GM12878 (cell line): Measurements from ENCODE around the gene RPSA. TPM values are rescaled to one million over a fixed set of nuclear protein-coding genes. Genes with fewer than 3 reads are reported as not detected.

ENCODE experiments used
- ATAC-seq: fragments of 200-7000 bp; cut with Tn5 transposase; 3 replicates; pipeline ENCODE4 v1.9.1; 2020; ENCODE audit warnings: mild to moderate bottlenecking, moderate library complexity
- BruUV-seq: library from RNA; stranded (reverse); fragments of 400-500 nt; replicated peaks from 2 replicates; lab custom pipeline; 2021; lab: Mats Ljungman, UMichigan
- CTCF ChIA-PET: fragments of 300-600 bp; sonication (Branson Sonifier 250); formaldehyde crosslinking; extraction: SDS; loops from one replicate; lab custom pipeline; 2021; ENCODE audit warnings: inconsistent platforms; lab: Yijun Ruan, JAX
- POLR2A ChIA-PET: fragments of 350-600 bp; formaldehyde crosslinking; extraction: SDS; loops from one replicate; lab custom pipeline; 2021; ENCODE audit warnings: inconsistent platforms; lab: Charles Lee
- RAD21 ChIA-PET: fragments of 300-600 bp; sonication (Branson Sonifier 250); formaldehyde crosslinking; loops from one replicate; lab custom pipeline; 2023; ENCODE audit warnings: antibody characterized with exemption; ENCODE audit not compliant: unreplicated experiment; lab: Charles Lee
- SMC1A ChIA-PET: fragments of 300-600 bp; sonication (Branson Sonifier 250); formaldehyde crosslinking; loops from one replicate; lab custom pipeline; 2023; ENCODE audit not compliant: unreplicated experiment, uncharacterized antibody; lab: Charles Lee
- DNase-seq: peaks from one replicate; pipeline ENCODE4 v3.0.0-alpha.2; 2011; ENCODE audit warnings: low read depth, low spot score
- FAIRE-seq: peaks from 3 replicates; lab custom pipeline; 2011; peaks lifted over from hg19 to GRCh38; lab: Jason Lieb, UNC
- H2AFZ ChIP-seq: 2 replicates; pipeline ENCODE4 v1.6.0; 2011; ENCODE audit warnings: low read depth, low read length, control low read depth; ENCODE audit not compliant: control insufficient read depth
- H3K27ac ChIP-seq: 2 replicates; pipeline ENCODE4 v1.5.1; 2011; ENCODE audit warnings: control low read depth; ENCODE audit not compliant: control insufficient read depth, insufficient read depth
- H3K27me3 ChIP-seq, 2 experiments: replicated peaks in 1 of 2; 2 replicates each; pipeline versions ENCODE4 v1.6.0 to v1.6.1; 2011; ENCODE audit warnings: low read length in 1 of 2; ENCODE audit not compliant: control insufficient read depth in 2 of 2, insufficient read depth in 2 of 2
- H3K36me3 ChIP-seq, 2 experiments: 2 replicates each; pipeline ENCODE4 v1.5.1; 2011; ENCODE audit warnings: low read length in 1 of 2; ENCODE audit not compliant: control insufficient read depth in 2 of 2, insufficient read depth in 2 of 2
- H3K4me1 ChIP-seq: 2 replicates; pipeline ENCODE4 v1.6.1; 2011; ENCODE audit warnings: mild to moderate bottlenecking, low read length, moderate library complexity, mixed read lengths; ENCODE audit not compliant: control insufficient read depth, insufficient read depth
- H3K4me2 ChIP-seq: 2 replicates; pipeline ENCODE4 v1.6.0; 2011; ENCODE audit warnings: control low read depth; ENCODE audit not compliant: control insufficient read depth, insufficient read depth
- H3K4me3 ChIP-seq: fragments of 200-600 bp; sonication (generic); 2 replicates; pipeline ENCODE4 v1.5.1; 2016
- H3K79me2 ChIP-seq: 2 replicates; pipeline ENCODE4 v1.6.0; 2011; ENCODE audit warnings: low read length; ENCODE audit not compliant: control insufficient read depth, insufficient read depth
- H3K9ac ChIP-seq: 2 replicates; pipeline ENCODE4 v1.8.0; 2011; ENCODE audit warnings: low read length, control low read depth, mixed read lengths; ENCODE audit not compliant: control insufficient read depth, insufficient read depth
- H3K9me3 ChIP-seq: replicated peaks from 3 replicates; pipeline ENCODE4 v1.5.1; 2011; ENCODE audit warnings: mild to moderate bottlenecking, low read length; ENCODE audit not compliant: control insufficient read depth, insufficient read depth
- H4K20me1 ChIP-seq: 2 replicates; pipeline ENCODE4 v1.6.0; 2011; ENCODE audit not compliant: control insufficient read depth, insufficient read depth
- ATF3 ChIP-seq: IDR thresholded peaks from 2 replicates; pipeline ENCODE4 v1.6.1; 2011; ENCODE audit warnings: low read depth, mild to moderate bottlenecking, low read length, moderate library complexity, borderline replicate concordance; ENCODE audit errors: extremely low read depth
- NFIC ChIP-seq: IDR thresholded peaks from 2 replicates; pipeline ENCODE4 v1.6.1; 2012; ENCODE audit warnings: low read depth, mild to moderate bottlenecking, inconsistent platforms, low read length, moderate library complexity
- RAD51 ChIP-seq: fragments of 450-650 bp; IDR thresholded peaks from 2 replicates; pipeline ENCODE4 v1.6.1; 2016; ENCODE audit warnings: moderate library complexity, mild to moderate bottlenecking, inconsistent platforms
- RELB ChIP-seq: fragments of 450-650 bp; IDR thresholded peaks from 2 replicates; pipeline ENCODE4 v1.6.1; 2017; ENCODE audit warnings: low read depth, mild to moderate bottlenecking, moderate library complexity
- SUZ12 ChIP-seq: fragments of 200-600 bp; sonication (generic); IDR thresholded peaks from one replicate; pipeline ENCODE4 v1.6.1; 2018; ENCODE audit warnings: antibody characterized with exemption, mild to moderate bottlenecking; ENCODE audit not compliant: unreplicated experiment
- TCF12 ChIP-seq: IDR thresholded peaks from 2 replicates; pipeline ENCODE4 v1.6.1; 2011; ENCODE audit warnings: low read depth, mild to moderate bottlenecking, low read length
- WGBS: methylation state at CpG from one replicate; pipeline ENCODE4 v1.1.6; 2016; ENCODE audit warnings: low lambda C conversion rate; ENCODE audit not compliant: insufficient replicate concordance, insufficient coverage; ENCODE audit errors: missing lambda C conversion rate; 5-methylcytosine and 5-hydroxymethylcytosine counted together
- in situ Hi-C: fragments of 300-500 bp; cut with MboI; formaldehyde crosslinking; loops from 9 replicates; pipeline ENCODE4 v1.14.3; 2018; ENCODE audit warnings: mixed read lengths
- intact Hi-C: fragments of 100-400 bp; cut with micrococcal nuclease; formaldehyde crosslinking; loops from one replicate; pipeline ENCODE4 v1.14.2; 2022; ENCODE audit not compliant: unreplicated experiment
- polyA plus RNA-seq, 11 experiments: library from polyadenylated mRNA; depleted of rRNA in 4 of 11; unstranded in 6 of 11; stranded (reverse) in 5 of 11; fragments of >200 nt; fragmentation: Nextera tagmentation in 4 of 11; fragmentation: Illumina TruSeq in 1 of 11; extraction: Ambion mirVana in 4 of 11; extraction: Trizol in 1 of 11; gene quantifications; 1 replicate in 1 of 11; 2 replicates in 10 of 11; pipeline versions ENCODE4 v1.2.1 to v1.2.3, GENCODE V29; 2011 to 2016; ENCODE audit warnings: inconsistent platforms in 2 of 11, missing spikeins in 2 of 11, low read depth in 1 of 11
- total RNA-seq, 4 experiments: library from RNA; depleted of rRNA in 3 of 4; stranded (reverse); fragments of >200 nt in 3 of 4; fragmentation: Illumina TruSeq in 1 of 4; extraction: Trizol in 1 of 4; gene quantifications; 2 replicates each; pipeline versions ENCODE4 v1.2.1 to v1.2.3, GENCODE V29; 2013 to 2021

RPSA gene
- total and polyA plus RNA-seq, 10 of the 15 experiments (the other 5 are each of a cell fraction or from before 2014, with no cell fraction given) = 1,012 to 5,036 (median 3,460) TPM

GRCh38 chr3:39361252-39361927 is 45.1 kb upstream of the RPSA start (continued):
- TF ChIP-seq ATF3 (no peak), TCF12 (no peak)

GRCh38 chr3:39362192-39362591 is 44.3 kb upstream of the RPSA start:
- no peak overlapping the region for H3K4me3 ChIP-seq
- no peak for DNase-seq
- H3K27me3 ChIP-seq = no peaks in the 10 kb centered on the region
- intact Hi-C loops (no loop called here), in situ Hi-C loops (no loop called here)
- H3K36me3 ChIP-seq = no peaks in the 10 kb centered on the region
- no peak overlapping the region; the same call in 1 of the 2 replicates for H3K4me2 ChIP-seq
- H3K9ac ChIP-seq = no peak overlapping the region
- peak; percentile 31 for ATAC-seq
- peaks cover 11% of the 10 kb centered on the region for H3K4me1 ChIP-seq
- ChIA-PET SMC1A (interaction anchor here (0.7 to 6.4 kb wide), 3 partner anchors 12 to 16 kb away, joined by 3 to 39 read pairs (median 4); no protein-coding TSS in a partner anchor), CTCF (interaction anchor here (1.4 to 3.0 kb wide), 5 partner anchors 11 to 70 kb away, joined by 3 to 14 read pairs (median 4); no protein-coding TSS in a partner anchor), RAD21 (interaction anchor here (1.2 to 2.4 kb wide), 5 partner anchors 14 to 70 kb away, joined by 3 to 10 read pairs (median 4); no protein-coding TSS in a partner anchor), POLR2A (interaction anchor here (1.8 kb wide), 1 partner anchor 15 kb away, joined by 4 read pairs; no protein-coding TSS in a partner anchor)
- H4K20me1 ChIP-seq = no peaks in the 10 kb centered on the region
- TF ChIP-seq RAD51 = no peak
- TF ChIP-seq NFIC = no peak
- TF ChIP-seq SUZ12 = no peak
- no peak for TF ChIP-seq RELB
- H3K79me2 ChIP-seq = no peaks in the 10 kb centered on the region
- H2AFZ ChIP-seq = no peak overlapping the region
- no TSS peak for BruUV-seq
- H3K27ac ChIP-seq = no peak overlapping the region
- 71% methylated on average over 3 of the region's 3 CpGs for WGBS
- FAIRE-seq = no peak
- no peaks in the 10 kb centered on the region; the same call in 2 of the 3 replicates for H3K9me3 ChIP-seq
